NT2/D1 (cell line): ENCODE measurements around the gene ADAMTS6.

Experiments
- DNase-seq: peaks from one replicate; pipeline ENCODE4 v3.0.0-alpha.2; 2011; ENCODE audit warnings: low read depth, low spot score
- H3K27me3 ChIP-seq: 2 replicates; pipeline ENCODE4 v1.6.0; 2011; ENCODE audit warnings: mild to moderate bottlenecking; ENCODE audit not compliant: insufficient read length, insufficient read depth
- H3K36me3 ChIP-seq: 2 replicates; pipeline ENCODE4 v1.6.1; 2011; ENCODE audit warnings: mild to moderate bottlenecking, low read length, mixed read lengths; ENCODE audit not compliant: insufficient read depth, insufficient read length
- H3K4me1 ChIP-seq: 2 replicates; pipeline ENCODE4 v1.5.1; 2011; ENCODE audit not compliant: insufficient read depth, insufficient read length
- H3K4me3 ChIP-seq: 2 replicates; pipeline ENCODE4 v1.5.1; 2011; ENCODE audit warnings: low read depth; ENCODE audit not compliant: insufficient read length
- H3K9ac ChIP-seq: 2 replicates; pipeline ENCODE4 v1.6.0; 2011; ENCODE audit warnings: low read depth; ENCODE audit not compliant: insufficient read length
- H3K9me3 ChIP-seq: 2 replicates; pipeline ENCODE4 v1.5.1; 2011; ENCODE audit warnings: mild to moderate bottlenecking, low read length; ENCODE audit not compliant: insufficient read depth
- SUZ12 ChIP-seq: IDR thresholded peaks from 2 replicates; pipeline ENCODE4 v1.6.1; 2011; ENCODE audit not compliant: insufficient read length, insufficient read depth; ENCODE audit errors: extremely low read depth
- YY1 ChIP-seq: IDR thresholded peaks from 2 replicates; pipeline ENCODE4 v1.6.1; 2011; ENCODE audit not compliant: insufficient read length, insufficient read depth
- ZNF274 ChIP-seq: IDR thresholded peaks from 2 replicates; pipeline ENCODE4 v1.6.1; 2011; ENCODE audit warnings: mild to moderate bottlenecking, low read depth, low read length

The ADAMTS6 gene

GRCh38 chr5:65468633-65469032 lies 13.1 kb downstream of the ADAMTS6 start:
- DNase-seq: no peak
- Histone ChIP-seq H3K9me3 (no peaks in the 10 kb centered on the region), H3K4me3 (no peak overlapping the region), H3K36me3 (no peaks in the 10 kb centered on the region), H3K9ac (no peak overlapping the region), H3K4me1 (no peaks in the 10 kb centered on the region), H3K27me3 (no peaks in the 10 kb centered on the region)
- TF ChIP-seq YY1: no peak
- TF ChIP-seq ZNF274: no peak
- TF ChIP-seq SUZ12: no peak

DNA sequence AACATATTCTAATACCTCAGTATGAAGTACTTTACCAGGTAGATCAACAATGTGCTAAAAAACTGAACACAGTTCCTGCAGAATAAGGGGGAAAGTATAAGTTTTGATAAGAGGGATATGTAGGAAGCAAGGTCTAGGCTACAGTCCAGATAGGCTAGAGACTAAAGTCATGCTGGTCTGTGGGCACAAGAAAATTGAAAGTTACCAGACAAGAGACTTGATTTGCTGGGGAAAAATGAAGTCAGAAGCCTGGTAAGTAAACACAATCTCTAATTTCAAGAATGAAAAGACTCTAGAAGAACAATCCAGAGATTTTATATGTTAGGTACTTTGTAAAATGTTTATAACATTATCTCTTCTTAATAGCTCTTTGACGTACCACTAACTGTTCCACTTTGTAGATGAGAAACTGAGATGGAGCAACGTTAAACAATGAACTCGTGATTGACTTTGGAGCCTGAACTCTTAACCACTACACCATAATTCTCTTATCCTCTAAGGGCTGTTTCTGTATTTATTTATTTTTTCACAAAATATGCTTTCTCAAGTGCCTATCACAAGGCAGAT lies 19.5 kb downstream of the ADAMTS6 start:
- no peak overlapping the region for H3K9ac ChIP-seq
- TF ChIP-seq YY1 (no peak), ZNF274 (no peak), SUZ12 (no peak)
- no peaks in the 10 kb centered on the region for H3K27me3 ChIP-seq
- no peak for DNase-seq
- no peaks in the 10 kb centered on the region for H3K4me1 ChIP-seq
- H3K36me3 ChIP-seq: no peaks in the 10 kb centered on the region
- H3K4me3 ChIP-seq: no peak overlapping the region
- no peaks in the 10 kb centered on the region for H3K9me3 ChIP-seq

DNA sequence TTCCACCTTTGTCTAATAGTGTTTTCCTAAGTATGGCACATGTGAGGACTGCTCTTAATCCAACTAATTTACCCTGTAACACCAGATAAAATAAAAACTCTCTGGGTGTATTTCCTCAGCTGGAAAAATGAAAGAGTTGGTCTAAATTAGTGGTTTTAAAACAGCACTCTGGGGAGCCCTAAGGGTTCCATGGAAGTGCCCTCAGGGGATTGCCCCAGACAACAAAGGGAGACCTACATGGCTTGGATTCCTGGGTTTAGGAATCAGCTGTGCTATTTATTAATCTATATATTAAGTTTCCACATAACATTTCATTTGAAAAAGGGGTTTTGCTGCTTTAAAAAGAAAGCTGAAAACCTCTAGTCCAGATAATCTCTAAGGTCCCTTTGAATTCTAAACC lies 20.2 kb downstream of the ADAMTS6 start:
- no peak for TF ChIP-seq SUZ12
- TF ChIP-seq YY1: no peak
- TF ChIP-seq ZNF274: no peak
- no peak for DNase-seq
- Histone ChIP-seq H3K27me3 (no peaks in the 10 kb centered on the region), H3K9me3 (no peaks in the 10 kb centered on the region), H3K4me3 (no peak overlapping the region), H3K4me1 (no peaks in the 10 kb centered on the region), H3K9ac (no peak overlapping the region), H3K36me3 (no peaks in the 10 kb centered on the region)

DNA sequence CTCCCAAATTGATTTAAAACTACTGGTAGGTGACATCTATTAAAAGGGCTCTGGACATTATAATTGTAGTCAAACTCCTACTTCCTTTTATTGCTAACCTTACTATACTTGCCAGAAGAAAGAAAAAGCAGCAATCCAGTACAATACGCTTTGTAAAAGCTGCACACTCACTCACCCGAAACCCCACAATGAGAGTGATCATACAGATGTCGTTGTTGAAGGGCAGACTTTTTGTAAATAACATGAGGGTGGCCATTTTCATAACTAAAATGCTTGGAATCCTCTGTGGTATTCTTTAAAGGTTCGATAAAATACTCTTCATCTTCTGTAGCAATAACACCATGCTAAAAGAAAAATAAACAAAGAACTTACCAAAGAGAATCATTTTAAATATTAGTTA lies 21.7 kb downstream of the ADAMTS6 start:
- no peak overlapping the region for H3K9ac ChIP-seq
- TF ChIP-seq SUZ12 (no peak), ZNF274 (no peak), YY1 (no peak)
- H3K4me3 ChIP-seq: no peak overlapping the region
- H3K4me1 ChIP-seq: no peaks in the 10 kb centered on the region
- H3K36me3 ChIP-seq: no peaks in the 10 kb centered on the region
- no peaks in the 10 kb centered on the region for H3K27me3 ChIP-seq
- no peak for DNase-seq
- H3K9me3 ChIP-seq: no peaks in the 10 kb centered on the region

- H3K27me3 ChIP-seq: no peaks in the 10 kb centered on the region
- no peak for DNase-seq
- no peaks in the 10 kb centered on the region for H3K4me1 ChIP-seq
- no peak for TF ChIP-seq YY1
- TF ChIP-seq SUZ12: no peak
- TF ChIP-seq ZNF274: no peak
- H3K4me3 ChIP-seq: no peak overlapping the region
- no peaks in the 10 kb centered on the region for H3K9me3 ChIP-seq
- H3K9ac ChIP-seq: no peak overlapping the region
- H3K36me3 ChIP-seq: no peaks in the 10 kb centered on the region
These were observed 26.7 kb downstream of the ADAMTS6 start for GRCh38 chr5:65455064-65455463.

GRCh38 chr5:65451436-65451835 lies 30.3 kb downstream of the ADAMTS6 start:
- no peak for TF ChIP-seq YY1
- Histone ChIP-seq H3K36me3 (no peaks in the 10 kb centered on the region), H3K4me1 (no peaks in the 10 kb centered on the region), H3K27me3 (no peaks in the 10 kb centered on the region), H3K9ac (no peak overlapping the region), H3K4me3 (no peak overlapping the region), H3K9me3 (no peaks in the 10 kb centered on the region)
- no peak for DNase-seq

DNA sequence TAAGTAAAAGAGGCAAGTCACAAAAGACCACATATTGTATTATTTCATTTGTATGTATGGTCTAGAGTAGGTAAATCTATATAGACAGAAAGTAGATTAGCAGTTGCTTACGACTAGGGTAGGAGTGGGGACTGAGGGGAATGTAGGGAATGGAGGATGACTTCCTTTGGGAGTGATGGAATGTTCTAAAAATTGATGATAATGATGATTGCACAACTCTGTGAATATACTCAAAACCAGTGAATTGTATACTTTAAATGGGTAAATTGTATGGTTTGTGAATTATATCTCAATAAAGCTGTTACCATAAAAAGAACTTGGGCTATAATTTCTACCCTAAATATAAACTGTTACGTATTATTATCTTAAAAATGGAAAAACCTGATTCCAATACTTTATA lies 35.0 kb downstream of the ADAMTS6 start:
- no peak for DNase-seq
- no peaks in the 10 kb centered on the region for H3K36me3 ChIP-seq
- H3K4me1 ChIP-seq: no peaks in the 10 kb centered on the region

More for the DNA sequence above, 35.0 kb downstream of the ADAMTS6 start:
- Histone ChIP-seq H3K4me3 (no peak overlapping the region), H3K9me3 (no peaks in the 10 kb centered on the region), H3K27me3 (no peaks in the 10 kb centered on the region), H3K9ac (no peak overlapping the region)
- no peak for TF ChIP-seq ZNF274
- TF ChIP-seq YY1: no peak
- no peak for TF ChIP-seq SUZ12
